HG03520 (cell line): ENCODE measurements around the gene KCNC1.
A peak's percentile ranks its signal among the peaks of the same experiment; 100 is the strongest.

Experiments used
- ATAC-seq: cut with Tn5 transposase; IDR thresholded peaks from one replicate; pipeline ENCODE4 v1.9.1; 2021; ENCODE audit warnings: mild to moderate bottlenecking, moderate library complexity; ENCODE audit not compliant: unreplicated experiment

KCNC1 gene

GRCh38 chr11:17751558-17751957, 17.0 kb downstream of the KCNC1 start:
- no peak for ATAC-seq

DNA sequence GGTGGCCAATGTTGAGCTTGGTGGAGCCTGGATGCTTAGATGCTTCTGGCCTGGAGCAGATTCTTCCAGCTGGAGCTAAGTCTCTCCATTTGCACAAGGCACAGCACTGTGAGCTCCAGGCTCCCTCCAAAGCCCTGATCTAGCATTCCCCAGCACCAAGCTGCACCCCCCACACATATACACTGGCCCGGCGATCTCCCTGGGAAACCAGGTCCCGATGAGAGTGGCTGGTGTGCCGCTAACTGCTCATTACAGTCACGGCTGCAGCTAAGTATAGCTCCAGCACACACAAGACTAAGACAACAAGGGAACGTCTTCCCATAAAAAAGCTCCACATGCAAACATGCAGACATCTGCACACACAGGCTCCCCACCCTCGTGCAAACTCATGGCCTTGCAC, 17.6 kb downstream of the KCNC1 start:
- ATAC-seq: no peak

- no peak for ATAC-seq
Observed at GRCh38 chr11:17753153-17753552, 18.6 kb downstream of the KCNC1 start.

- no peak for ATAC-seq
Observed at GRCh38 chr11:17753641-17754040, 19.1 kb downstream of the KCNC1 start.

DNA sequence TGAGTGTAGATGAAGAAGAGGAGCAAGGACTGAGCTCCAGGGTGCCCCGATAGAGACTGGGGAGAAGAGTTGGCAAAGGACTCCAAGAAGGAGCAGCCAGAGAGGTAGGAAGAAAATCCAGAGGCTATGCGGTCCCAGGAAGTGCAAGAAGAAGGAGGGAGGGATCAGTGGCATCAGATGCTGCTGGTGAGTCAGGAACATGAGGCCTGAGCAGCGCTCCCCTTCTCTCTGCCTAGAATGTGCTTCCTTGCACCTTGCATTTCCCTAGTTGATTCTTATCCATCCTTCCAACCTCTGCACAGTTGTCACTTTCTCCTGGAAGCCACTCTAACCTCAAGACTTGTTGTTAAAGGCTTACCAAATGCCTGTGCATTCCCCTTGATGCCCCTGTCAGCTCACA, 21.3 kb downstream of the KCNC1 start:
- no peak for ATAC-seq

DNA sequence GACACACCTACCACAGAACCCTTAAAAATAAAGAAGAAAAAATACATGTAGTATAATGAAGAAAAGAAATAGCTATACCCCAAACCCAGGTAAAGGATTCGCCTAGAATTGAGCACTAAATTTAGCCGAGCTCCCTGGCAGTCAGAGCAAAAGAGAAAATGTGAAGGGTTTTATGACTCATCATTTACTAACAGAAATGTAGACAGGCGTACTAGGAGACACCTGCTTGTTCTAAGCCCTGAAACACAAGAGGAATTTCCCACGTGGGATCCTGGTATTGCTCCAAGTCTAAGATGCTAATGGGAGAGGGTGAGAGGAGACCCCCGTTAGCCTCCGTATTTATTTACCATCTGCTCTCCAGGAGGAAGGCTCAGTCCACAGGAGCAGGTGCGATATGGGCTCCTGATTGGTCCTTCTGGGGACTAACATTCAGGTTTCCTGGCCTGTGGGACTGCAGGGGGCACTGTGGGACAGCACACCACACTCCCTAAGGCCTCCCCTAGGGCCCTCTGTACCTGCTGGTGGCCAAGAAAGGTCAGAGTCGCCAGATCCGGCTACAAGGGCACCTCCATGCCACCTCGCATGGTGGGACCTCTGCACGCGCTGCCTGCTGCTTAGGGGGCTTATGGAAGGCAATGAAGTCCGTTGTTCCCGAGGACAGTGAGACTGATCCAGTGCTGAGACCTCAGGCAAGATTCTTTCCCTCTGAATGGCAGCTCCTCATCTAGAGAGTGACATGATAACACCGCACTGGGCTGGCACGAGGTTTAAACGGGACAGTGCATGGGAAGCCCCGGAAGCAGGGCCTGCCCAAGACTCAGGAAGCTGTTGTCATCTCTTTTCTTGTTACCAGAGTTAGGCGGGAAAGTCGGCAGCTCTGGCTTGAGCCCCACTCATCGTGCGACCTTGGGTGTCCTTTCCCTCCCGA, 25.8 kb downstream of the KCNC1 start:
- ATAC-seq: peak; percentile 60

- ATAC-seq: no peak
Observed at GRCh38 chr11:17762309-17762974, 27.9 kb downstream of the KCNC1 start.

GRCh38 chr11:17763244-17763643, 28.7 kb downstream of the KCNC1 start:
- ATAC-seq: no peak

DNA sequence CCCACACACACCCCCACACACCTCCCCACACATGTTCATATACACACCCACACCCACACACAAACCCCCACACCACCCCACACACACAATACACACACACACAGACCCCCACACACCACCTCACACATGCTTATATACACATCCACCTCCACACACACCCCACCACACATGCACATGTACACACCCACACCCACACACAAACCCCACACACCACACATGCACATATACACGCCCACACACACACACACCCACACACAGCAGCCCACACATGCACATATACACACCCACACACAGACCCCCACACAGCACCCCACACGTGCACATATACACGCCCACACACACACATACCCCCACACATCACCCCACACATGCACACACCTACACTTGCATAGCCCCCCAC, 29.1 kb downstream of the KCNC1 start:
- ATAC-seq: no peak

GRCh38 chr11:17764446-17765218, 30.1 kb downstream of the KCNC1 start:
- no peak for ATAC-seq

DNA sequence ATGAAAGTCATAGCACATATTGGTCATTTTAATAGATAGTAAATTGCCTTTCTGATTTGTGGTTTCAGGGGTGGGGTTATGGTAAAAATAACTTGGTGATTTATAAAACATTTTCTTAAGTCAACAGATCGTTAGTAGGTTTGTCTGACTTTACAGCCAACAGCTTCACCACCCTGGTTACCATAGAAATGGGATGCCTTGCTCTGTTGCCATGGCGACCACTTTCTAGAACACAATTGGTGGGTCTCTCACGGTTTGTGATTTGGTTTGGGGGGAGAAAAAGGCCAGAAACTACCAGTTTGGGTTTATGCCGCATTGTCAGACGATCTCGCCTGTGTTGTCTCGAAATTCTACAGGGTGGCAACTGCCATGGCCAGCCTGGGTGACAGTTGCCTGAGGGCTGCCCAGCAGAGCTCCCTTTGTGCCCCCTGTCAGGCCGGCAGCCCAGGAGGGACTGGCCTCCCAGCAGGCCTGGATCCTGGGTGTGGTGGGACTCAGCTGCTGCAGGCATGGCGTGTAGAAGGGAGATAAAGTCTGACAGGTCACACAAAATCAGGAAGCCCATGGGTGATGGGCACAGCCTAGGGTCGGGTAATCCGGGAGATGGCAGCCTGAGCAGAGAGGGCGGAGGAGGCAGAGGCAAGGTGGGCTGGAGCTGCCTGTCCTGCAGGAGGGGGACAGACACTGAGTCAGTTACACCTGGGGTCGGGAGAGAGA, 30.9 kb downstream of the KCNC1 start:
- no peak for ATAC-seq

DNA sequence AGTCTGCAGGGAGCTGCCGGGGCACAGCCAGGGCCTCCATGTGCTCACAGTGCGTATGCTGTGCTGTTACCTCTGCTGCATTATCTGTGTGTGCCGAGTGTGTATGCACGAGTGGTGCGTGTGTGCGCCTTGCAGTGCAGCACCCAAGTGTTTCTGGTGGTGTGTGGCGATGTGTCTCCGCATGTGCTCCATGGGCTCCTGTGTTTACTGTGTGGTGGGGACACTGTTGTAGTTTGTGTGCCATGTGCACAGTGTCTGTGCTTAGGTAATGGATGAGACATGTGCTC, 31.4 kb downstream of the KCNC1 start:
- ATAC-seq: no peak

- no peak for ATAC-seq
Observed at GRCh38 chr11:17766590-17766989, 32.0 kb downstream of the KCNC1 start.

- no peak for ATAC-seq
Observed at GRCh38 chr11:17767301-17767885, 32.8 kb downstream of the KCNC1 start.

- no peak for ATAC-seq
Observed at GRCh38 chr11:17767914-17768313, 33.3 kb downstream of the KCNC1 start.

GRCh38 chr11:17768547-17768946, 34.0 kb downstream of the KCNC1 start:
- no peak for ATAC-seq

DNA sequence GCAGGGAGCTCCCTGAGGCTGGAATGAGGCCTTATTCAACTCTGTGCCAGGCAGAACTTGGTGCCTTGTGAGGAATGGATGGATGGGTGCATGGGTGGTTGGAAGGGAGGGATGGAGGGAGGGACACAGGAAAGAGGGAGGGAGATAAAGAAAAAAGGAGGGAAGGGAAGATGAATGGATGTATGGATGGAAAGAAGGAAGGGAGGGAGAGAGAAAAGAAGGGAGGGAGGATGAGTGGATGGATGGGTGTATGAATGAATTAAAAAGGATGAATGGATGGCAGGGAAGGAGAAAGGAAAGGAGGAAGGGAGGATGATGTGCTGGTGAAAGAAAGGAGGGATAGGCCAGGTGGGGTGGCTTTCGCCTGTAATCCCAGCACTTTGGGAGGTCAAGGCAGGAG, 34.6 kb downstream of the KCNC1 start:
- no peak for ATAC-seq

- no peak for ATAC-seq
Observed at GRCh38 chr11:17770048-17770652, 35.6 kb downstream of the KCNC1 start.

- no peak for ATAC-seq
Observed at GRCh38 chr11:17770917-17771316, 36.3 kb downstream of the KCNC1 start.

DNA sequence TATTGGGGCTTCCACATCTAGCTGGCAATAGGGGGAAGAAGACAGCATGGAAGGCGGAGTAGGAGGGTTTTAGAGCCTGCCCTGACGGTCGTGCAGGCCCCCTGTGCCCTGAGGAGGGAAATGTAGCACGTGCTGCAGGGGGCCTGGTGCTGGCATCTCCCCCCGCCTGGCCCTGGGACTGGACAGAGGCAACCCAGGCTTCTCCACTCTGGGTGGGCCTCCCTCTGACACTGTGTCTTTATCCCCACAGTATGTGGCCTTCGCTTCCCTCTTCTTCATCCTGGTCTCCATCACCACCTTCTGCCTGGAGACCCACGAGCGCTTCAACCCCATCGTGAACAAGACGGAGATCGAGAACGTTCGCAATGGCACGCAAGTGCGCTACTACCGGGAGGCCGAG, 36.8 kb downstream of the KCNC1 start:
- ATAC-seq: no peak
